ENCODE measurements around the gene ABHD2.
A peak's percentile ranks its signal among the peaks of the same experiment; 100 is the strongest.

The ABHD2 gene

DNA sequence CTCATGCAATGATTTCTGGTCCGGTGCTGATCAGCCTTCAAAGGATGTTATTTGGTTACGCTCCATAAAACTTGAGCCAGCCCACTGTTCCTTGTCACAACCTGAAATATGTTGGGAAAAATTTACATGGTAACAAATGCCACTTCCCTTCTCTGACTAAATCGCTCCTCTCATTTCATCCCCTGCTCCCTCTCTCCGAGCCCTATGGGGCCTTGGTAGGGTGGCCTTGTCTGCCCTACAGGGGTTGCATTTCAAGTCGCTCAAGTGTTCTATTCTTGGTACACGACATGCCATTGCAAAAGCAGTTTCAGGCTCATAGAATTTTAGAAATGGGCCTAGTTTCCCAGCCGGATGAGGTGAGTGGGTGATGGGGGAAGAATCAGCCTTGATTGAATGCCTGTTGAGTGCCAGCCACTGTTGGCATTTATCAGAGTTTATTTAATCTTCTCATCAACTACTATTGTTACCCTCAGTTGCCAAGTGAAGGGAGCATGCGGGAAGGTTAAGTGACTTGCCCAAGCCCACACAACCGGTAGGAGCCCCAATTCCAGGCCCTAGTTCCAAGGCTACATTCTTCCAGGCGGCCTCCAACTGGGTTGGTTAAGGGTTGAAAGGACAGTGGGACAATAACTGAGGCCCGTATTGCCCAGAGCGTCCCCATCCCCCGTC, 961 bp upstream of the ABHD2 start:
- no peak for DNase-seq (ENCODE audit: low read depth)
- TF ChIP-seq, protein P1, sequence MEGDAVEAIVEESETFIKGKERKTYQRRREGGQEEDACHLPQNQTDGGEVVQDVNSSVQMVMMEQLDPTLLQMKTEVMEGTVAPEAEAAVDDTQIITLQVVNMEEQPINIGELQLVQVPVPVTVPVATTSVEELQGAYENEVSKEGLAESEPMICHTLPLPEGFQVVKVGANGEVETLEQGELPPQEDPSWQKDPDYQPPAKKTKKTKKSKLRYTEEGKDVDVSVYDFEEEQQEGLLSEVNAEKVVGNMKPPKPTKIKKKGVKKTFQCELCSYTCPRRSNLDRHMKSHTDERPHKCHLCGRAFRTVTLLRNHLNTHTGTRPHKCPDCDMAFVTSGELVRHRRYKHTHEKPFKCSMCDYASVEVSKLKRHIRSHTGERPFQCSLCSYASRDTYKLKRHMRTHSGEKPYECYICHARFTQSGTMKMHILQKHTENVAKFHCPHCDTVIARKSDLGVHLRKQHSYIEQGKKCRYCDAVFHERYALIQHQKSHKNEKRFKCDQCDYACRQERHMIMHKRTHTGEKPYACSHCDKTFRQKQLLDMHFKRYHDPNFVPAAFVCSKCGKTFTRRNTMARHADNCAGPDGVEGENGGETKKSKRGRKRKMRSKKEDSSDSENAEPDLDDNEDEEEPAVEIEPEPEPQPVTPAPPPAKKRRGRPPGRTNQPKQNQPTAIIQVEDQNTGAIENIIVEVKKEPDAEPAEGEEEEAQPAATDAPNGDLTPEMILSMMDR (IDR thresholded peaks at IDR 0.05; ENCODE audit: insufficient read depth, low read depth, low read length, missing control alignments): no peak
- peak overlapping the region; percentile 61 for H3K4me3 ChIP-seq (ENCODE audit: low read depth, low read length)

DNA sequence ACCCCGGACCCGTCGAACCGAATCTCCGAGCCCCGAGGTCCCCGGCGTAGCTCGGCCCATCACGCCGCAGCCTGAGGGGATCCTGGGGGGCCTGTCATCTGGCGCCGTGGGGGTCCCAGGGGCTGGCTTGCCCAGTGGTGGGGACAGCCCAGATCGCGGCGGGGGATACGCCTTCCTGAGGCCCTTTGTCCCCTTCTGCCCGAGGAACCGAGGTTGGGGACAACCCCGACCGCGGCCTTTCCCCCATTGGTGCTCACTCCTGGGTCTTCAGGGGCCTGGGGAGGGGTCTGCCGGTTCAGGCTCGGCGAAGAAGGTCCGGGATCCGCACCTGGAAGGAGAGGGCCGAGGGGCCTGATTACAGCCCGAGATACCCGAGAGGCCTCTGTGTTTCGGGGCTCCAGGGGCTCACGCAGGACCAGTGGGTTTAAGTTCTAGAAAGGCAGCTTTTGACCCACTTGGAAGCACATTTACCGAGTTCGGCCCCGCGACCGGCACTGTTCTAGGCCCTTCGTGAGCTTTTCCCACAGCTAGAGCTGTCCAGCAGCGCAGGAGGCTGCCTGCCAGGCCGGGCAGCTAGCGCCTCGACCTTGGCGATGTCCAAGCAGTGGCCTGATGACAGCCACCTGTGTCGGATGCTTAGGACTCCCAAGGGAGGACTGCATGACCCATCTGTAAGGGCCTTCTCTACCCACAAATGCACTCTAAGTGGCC, 504 bp downstream of the ABHD2 start:
- peak overlapping the region; percentile 84 for H3K4me3 ChIP-seq (ENCODE audit: low read depth, low read length)
- DNase-seq (ENCODE audit: low read depth): peak; percentile 34
- TF ChIP-seq, protein P1 (IDR thresholded peaks at IDR 0.05; ENCODE audit: insufficient read depth, low read depth, low read length, missing control alignments): no peak

DNA sequence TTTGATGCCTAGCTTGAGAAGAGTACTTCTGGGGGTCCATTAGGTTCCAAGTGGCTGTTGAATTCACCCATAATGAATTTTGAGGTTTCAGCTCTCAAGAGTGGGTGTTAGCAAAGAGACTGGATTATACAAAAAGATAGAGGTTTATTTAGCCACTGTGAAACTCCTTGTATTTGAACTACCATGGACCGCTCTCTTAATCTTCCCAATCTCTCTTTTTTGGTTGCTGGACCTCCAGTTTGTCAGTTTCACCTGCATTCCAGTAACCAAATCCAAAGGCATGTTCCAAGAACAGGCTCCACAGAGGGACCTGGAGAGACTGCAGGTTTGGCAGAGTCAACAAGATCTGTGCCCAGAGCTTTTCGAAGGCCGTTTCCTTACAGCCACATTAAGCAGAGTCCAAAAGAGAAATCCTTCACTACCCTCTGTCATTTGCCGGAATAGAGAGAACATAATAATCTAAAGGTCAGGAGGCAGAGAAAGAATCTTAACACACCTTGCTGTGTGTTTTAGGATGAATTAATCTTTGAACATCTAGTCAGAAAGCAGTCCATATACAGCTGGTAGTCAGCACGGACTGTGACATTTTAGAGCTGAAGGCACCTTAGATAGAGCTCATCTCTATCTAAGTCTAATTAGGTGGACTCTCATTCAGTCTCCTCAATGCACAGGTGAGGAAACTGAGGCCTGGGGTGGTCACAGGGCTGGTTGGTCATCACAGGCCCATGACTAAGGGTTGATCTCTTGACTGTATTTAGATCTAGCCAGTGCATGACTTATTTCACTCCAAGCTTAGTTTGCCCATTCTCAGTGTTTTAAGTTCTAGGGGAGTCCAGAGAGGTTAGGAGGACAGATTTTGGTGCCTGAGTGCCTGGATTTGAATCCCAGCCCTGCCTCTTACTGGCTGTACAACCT, 1.3 kb downstream of the ABHD2 start:
- TF ChIP-seq, protein P1 (IDR thresholded peaks at IDR 0.05; ENCODE audit: insufficient read depth, low read depth, low read length, missing control alignments): no peak
- peak overlapping the region; percentile 84 for H3K4me3 ChIP-seq (ENCODE audit: low read depth, low read length)
- no peak for DNase-seq (ENCODE audit: low read depth)

DNA sequence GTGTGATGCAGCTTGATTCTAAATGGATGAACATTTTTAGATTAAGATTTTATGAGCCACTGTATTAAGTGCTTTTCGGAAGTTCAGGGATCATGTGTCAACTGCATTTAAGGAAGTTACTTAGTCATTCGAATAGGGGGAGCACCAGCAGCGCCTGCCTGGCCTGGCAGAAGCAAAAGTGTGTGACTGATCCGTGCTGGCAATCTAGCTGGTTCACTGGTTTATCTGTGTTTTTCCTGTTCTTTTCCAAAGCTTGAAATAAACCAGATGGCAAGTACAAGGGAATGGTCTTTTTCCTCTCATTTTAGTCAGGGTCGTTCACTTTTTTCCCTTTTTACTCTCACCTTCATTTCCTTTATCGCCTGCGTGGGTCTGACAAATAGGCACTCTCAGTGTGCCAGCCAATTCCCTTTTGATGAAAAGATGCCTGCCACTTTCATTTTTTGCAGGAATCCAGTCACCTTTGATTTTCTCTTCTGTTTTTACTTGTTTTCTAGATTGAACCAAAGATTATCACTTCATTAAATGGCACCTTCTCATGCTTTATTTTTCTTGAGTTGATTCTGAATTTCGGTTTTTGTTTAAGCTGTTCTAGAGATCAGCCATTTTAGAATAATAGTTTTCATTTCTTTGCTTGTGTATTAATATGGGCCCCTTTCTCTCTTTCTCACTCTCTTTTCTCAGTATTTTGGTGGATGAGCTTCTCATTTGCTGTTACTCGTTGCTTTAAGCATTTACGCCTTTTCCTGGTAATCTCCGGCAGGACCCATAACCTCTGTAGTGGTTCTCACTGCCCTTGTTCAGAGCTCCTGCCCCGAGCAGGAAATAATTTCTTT, 2.8 kb downstream of the ABHD2 start:
- peak overlapping the region; percentile 64 for H3K4me3 ChIP-seq (ENCODE audit: low read depth, low read length)
- DNase-seq (ENCODE audit: low read depth): peak; percentile 73
- TF ChIP-seq, protein P1 (IDR thresholded peaks at IDR 0.05; ENCODE audit: insufficient read depth, low read depth, low read length, missing control alignments): no peak

DNA sequence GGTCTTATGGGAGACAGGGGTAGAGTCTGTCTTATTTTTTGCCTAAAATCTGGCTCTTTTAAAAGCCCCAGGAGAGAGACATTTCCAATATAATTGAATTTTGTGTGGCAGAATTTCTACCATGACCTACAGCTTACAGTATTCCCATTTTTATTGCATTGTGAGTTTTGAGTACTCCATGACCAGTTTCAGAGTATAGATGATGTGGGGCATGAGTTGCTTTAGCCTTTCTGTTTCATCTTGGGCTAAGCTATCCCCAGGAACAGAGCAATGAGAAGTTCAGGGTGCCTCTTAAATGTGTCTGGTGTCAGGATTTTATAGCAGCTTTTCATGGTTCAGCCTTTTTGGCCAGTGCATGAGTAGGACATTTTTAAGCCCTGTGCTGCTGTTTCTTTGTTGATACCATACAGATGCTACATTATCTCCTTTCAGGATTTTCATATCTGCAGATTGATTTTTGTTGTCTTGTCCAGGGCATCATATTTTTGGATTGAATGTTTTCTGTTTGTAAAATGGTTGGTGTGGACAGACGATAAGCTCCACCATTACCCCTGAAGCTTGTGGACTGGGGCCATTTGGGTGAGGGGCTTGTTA, 3.5 kb downstream of the ABHD2 start:
- H3K4me3 ChIP-seq (ENCODE audit: low read depth, low read length): peak overlapping the region; percentile 64
- no peak for DNase-seq (ENCODE audit: low read depth)
- TF ChIP-seq, protein P1 (IDR thresholded peaks at IDR 0.05; ENCODE audit: insufficient read depth, low read depth, low read length, missing control alignments): no peak

DNA sequence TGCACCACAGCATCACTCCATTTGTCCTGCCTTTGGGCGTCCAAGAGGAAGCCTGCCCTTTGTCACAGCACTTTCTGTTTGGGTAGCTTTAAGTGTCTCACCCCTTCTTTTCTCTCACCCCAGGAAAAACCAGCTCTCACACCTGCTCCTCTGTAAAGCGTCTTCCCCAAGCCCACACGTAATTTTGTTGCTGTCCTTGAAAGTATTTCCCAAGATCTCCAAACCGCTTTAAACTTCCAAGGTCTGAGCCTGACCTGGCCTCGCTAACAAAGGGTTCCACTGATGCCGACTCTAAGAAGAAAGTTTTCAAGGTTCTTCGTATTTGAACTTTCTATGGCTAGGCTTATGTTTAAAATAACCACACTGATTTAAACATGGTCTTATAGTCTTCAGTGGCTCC, 5.3 kb downstream of the ABHD2 start:
- no peak for DNase-seq (ENCODE audit: low read depth)
- H3K4me3 ChIP-seq (ENCODE audit: low read depth, low read length): no peak overlapping the region
- TF ChIP-seq, protein P1 (IDR thresholded peaks at IDR 0.05; ENCODE audit: insufficient read depth, low read depth, low read length, missing control alignments): no peak

Measured in GM12865 (cell line).